HCT116 (cell line): Measurements from ENCODE around the gene ZNF423.
A peak's percentile ranks its signal among the peaks of the same experiment; 100 is the strongest.

Experiments used
- POLR2A ChIP-seq: IDR thresholded peaks from 2 replicates; pipeline ENCODE4 v1.7.0; 2011; ENCODE audit warnings: borderline replicate concordance; ENCODE audit not compliant: insufficient read depth, insufficient read length; ENCODE audit errors: extremely low read depth
- RAD21 ChIP-seq: IDR thresholded peaks from 2 replicates; pipeline ENCODE4 v1.6.1; 2012; ENCODE audit warnings: low read depth, mild to moderate bottlenecking
- SP1 ChIP-seq: IDR thresholded peaks from 2 replicates; pipeline ENCODE4 v1.6.1; 2012; ENCODE audit warnings: low read depth
- TF ChIP-seq, protein P1 (sequence below), 3 experiments: fragments of 200-600 bp in 1 of 3; sonication (generic) in 1 of 3; IDR thresholded peaks in 2 of 3; conservative IDR thresholded peaks in 1 of 3; 2 replicates each; pipeline ENCODE4 v1.5.1; 2012 to 2017; ENCODE audit warnings: low read depth in 2 of 3, low read length in 2 of 3, antibody characterized with exemption in 1 of 3, borderline replicate concordance in 1 of 3, control low read depth in 1 of 3, mild to moderate bottlenecking in 1 of 3, mixed read lengths in 1 of 3, mixed run types in 1 of 3, moderate library complexity in 1 of 3; ENCODE audit not compliant: insufficient read depth in 1 of 3

DNA sequence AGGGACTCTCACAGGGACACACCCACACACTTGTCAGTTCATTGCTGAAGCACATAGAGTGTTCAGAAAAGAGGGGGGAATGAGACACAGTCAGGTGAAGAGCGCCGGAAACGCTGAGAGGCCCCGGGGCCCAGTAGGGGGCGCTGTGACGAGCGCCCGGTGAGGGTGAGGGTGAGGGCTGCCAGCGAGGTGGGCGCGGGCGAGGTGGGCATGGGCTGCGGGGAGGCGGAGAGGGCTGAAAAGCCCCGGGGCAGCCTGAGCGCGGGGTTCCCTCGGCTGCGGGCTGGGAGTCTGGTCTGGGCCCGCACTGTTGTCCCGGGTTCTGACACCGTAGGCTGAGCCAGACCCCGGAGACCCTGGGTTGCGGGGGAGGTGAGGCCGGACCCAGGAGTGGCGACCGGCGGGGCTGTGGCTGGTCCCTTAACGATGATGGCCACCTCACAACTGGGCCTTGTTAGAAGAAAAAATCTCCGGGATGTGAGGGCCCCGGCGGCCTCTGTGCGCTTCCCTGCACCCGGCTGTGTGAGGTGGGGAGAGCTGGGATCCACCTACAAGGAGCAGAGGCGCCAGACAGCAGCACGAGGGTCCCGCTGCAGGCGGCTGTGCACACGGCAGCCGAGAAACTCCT is 390.9 kb downstream of the ZNF423 start:
- TF ChIP-seq, protein P1, sequence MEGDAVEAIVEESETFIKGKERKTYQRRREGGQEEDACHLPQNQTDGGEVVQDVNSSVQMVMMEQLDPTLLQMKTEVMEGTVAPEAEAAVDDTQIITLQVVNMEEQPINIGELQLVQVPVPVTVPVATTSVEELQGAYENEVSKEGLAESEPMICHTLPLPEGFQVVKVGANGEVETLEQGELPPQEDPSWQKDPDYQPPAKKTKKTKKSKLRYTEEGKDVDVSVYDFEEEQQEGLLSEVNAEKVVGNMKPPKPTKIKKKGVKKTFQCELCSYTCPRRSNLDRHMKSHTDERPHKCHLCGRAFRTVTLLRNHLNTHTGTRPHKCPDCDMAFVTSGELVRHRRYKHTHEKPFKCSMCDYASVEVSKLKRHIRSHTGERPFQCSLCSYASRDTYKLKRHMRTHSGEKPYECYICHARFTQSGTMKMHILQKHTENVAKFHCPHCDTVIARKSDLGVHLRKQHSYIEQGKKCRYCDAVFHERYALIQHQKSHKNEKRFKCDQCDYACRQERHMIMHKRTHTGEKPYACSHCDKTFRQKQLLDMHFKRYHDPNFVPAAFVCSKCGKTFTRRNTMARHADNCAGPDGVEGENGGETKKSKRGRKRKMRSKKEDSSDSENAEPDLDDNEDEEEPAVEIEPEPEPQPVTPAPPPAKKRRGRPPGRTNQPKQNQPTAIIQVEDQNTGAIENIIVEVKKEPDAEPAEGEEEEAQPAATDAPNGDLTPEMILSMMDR (IDR thresholded peaks at IDR 0.05 in 2 of 3, conservative IDR thresholded peaks at IDR 0.05 in 1 of 3; ENCODE audit: borderline replicate concordance in 1 of 3, insufficient read depth in 1 of 3, low read depth in 2 of 3, low read length in 2 of 3) = peak in 2 of 3 experiments; percentile 78 to 81; a peak in 4 of 6 replicates
- TF ChIP-seq RAD21 = no peak
- no peak for TF ChIP-seq SP1
- no peak for TF ChIP-seq POLR2A
